ENCODE measurements around the gene PVR.

- TF ChIP-seq CTCF (tag by site-specific recombination; IDR thresholded peaks at IDR 0.05) (no peak), REST (tag by site-specific recombination; IDR thresholded peaks at IDR 0.05) (no peak), ZNF626 (tag by site-specific recombination; IDR thresholded peaks at IDR 0.05) (no peak), KLF10 (tag by site-specific recombination; IDR thresholded peaks at IDR 0.05) (no peak)
These were observed 2.0 kb upstream of the PVR start for GRCh38 chr19:44641501-44642265.

Measured in HEK293 (cell line).